ENCODE measurements around the gene LRRC70. TPM values are rescaled to one million over a fixed set of nuclear protein-coding genes. Genes with fewer than 3 reads are reported as not detected.

LRRC70 gene
- total RNA-seq, 1 experiment from 2014 or later: 0.68 TPM

- no peaks in the 10 kb centered on the region for H3K27me3 ChIP-seq (replicated peaks; ENCODE audit: control insufficient read depth, insufficient read depth, low read length)
- Mint-ChIP-seq H3K27me3 (ENCODE audit: insufficient read depth, unreplicated experiment) (no peaks in the 10 kb centered on the region), H3K9me3 (ENCODE audit: unreplicated experiment) (peaks cover 28% of the 10 kb centered on the region), H3K27ac (ENCODE audit: unreplicated experiment) (no peak overlapping the region), H3K36me3 (ENCODE audit: insufficient read depth, unreplicated experiment) (peaks cover 44% of the 10 kb centered on the region), H3K4me3 (ENCODE audit: unreplicated experiment) (no peak overlapping the region), H3K4me1 (ENCODE audit: low read depth, unreplicated experiment) (peaks cover 9% of the 10 kb centered on the region)
- intact Hi-C loops (cut with micrococcal nuclease; ENCODE audit: unreplicated experiment): no loop called here
- BruUV-seq (replicated peaks): no TSS peak
- TF ChIP-seq, protein P1, sequence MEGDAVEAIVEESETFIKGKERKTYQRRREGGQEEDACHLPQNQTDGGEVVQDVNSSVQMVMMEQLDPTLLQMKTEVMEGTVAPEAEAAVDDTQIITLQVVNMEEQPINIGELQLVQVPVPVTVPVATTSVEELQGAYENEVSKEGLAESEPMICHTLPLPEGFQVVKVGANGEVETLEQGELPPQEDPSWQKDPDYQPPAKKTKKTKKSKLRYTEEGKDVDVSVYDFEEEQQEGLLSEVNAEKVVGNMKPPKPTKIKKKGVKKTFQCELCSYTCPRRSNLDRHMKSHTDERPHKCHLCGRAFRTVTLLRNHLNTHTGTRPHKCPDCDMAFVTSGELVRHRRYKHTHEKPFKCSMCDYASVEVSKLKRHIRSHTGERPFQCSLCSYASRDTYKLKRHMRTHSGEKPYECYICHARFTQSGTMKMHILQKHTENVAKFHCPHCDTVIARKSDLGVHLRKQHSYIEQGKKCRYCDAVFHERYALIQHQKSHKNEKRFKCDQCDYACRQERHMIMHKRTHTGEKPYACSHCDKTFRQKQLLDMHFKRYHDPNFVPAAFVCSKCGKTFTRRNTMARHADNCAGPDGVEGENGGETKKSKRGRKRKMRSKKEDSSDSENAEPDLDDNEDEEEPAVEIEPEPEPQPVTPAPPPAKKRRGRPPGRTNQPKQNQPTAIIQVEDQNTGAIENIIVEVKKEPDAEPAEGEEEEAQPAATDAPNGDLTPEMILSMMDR (IDR thresholded peaks at IDR 0.05; ENCODE audit: insufficient read depth in 1 of 2, low read depth in 1 of 2, low read length in 1 of 2, severe bottlenecking in 1 of 2, unreplicated experiment in 1 of 2): no peak
- no peaks in the 10 kb centered on the region for H3K36me3 ChIP-seq (ENCODE audit: control insufficient read depth, insufficient read depth, low read length)
- H3K4me3 ChIP-seq (ENCODE audit: low read depth, low read length): no peak overlapping the region
- peaks cover 4% of the 10 kb centered on the region; the same call in 1 of the 2 replicates for H3K9me3 ChIP-seq
- CTCF ChIA-PET: interaction anchor here (0.6 kb wide), 1 partner anchor 74 kb away, joined by 3 read pairs; no protein-coding TSS in a partner anchor
- POLR2A ChIA-PET: no interaction called here
- no peak for DNase-seq
- no peaks in the 10 kb centered on the region for H3K4me1 ChIP-seq
These were observed 10.5 kb upstream of the LRRC70 start for GRCh38 chr5:62568143-62568542.

DNA sequence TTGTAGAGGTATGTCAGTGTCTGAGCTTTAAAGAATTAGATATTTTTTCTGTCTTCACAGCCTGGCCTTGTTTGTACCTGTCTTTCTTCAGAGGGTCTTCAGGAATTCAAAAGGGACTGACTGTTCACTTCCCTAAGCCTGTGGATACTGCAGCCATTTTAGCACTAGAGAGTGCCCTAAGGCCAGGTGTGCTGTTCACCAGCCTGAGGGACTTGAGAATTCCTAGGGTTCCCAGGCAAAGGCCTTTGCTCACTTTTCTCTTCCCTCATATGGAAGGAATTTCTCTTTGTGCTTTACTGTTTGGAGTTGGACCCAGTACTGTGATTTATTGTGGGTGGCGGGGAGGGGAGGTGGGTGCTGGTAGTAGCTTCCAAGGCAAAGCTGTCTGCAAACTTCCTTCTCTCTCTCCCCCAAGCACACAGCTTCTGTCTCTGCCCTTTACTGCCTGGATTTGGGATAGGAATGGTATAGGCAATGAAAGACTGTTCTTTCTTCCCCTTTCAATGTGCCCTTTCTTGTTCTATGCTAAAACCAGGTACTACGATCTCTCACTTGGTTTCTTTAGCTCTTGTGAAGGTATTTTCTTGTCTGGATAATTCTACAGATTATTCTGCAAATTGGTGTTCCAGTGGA lies 9.7 kb upstream of the LRRC70 start:
- peak in 1 of 2 experiments; percentile 5 for DNase-seq
- H3K4me1 Mint-ChIP-seq (ENCODE audit: low read depth, unreplicated experiment): peaks cover 9% of the 10 kb centered on the region
- POLR2A ChIA-PET: no interaction called here
- H3K9me3 Mint-ChIP-seq (ENCODE audit: unreplicated experiment): peaks cover 28% of the 10 kb centered on the region
- no peaks in the 10 kb centered on the region for H3K27me3 Mint-ChIP-seq (ENCODE audit: insufficient read depth, unreplicated experiment)
- H3K4me3 ChIP-seq (ENCODE audit: low read depth, low read length): no peak overlapping the region
- no TSS peak for BruUV-seq (replicated peaks)
- H3K27me3 ChIP-seq (replicated peaks; ENCODE audit: control insufficient read depth, insufficient read depth, low read length): no peaks in the 10 kb centered on the region
- H3K9me3 ChIP-seq: peaks cover 4% of the 10 kb centered on the region; the same call in 1 of the 2 replicates
- TF ChIP-seq, protein P1 (IDR thresholded peaks at IDR 0.05; ENCODE audit: insufficient read depth in 1 of 2, low read depth in 1 of 2, low read length in 1 of 2, severe bottlenecking in 1 of 2, unreplicated experiment in 1 of 2): no peak
- peaks cover 44% of the 10 kb centered on the region for H3K36me3 Mint-ChIP-seq (ENCODE audit: insufficient read depth, unreplicated experiment)
- no peaks in the 10 kb centered on the region for H3K36me3 ChIP-seq (ENCODE audit: control insufficient read depth, insufficient read depth, low read length)
- no peaks in the 10 kb centered on the region for H3K4me1 ChIP-seq
- H3K4me3 Mint-ChIP-seq (ENCODE audit: unreplicated experiment): no peak overlapping the region
- CTCF ChIA-PET: interaction anchor here (1.2 kb wide), 1 partner anchor 13 kb away, joined by 3 read pairs; no protein-coding TSS in a partner anchor
- H3K27ac Mint-ChIP-seq (ENCODE audit: unreplicated experiment): peak overlapping the region; percentile 6
- intact Hi-C loops (cut with micrococcal nuclease; ENCODE audit: unreplicated experiment): no loop called here

DNA sequence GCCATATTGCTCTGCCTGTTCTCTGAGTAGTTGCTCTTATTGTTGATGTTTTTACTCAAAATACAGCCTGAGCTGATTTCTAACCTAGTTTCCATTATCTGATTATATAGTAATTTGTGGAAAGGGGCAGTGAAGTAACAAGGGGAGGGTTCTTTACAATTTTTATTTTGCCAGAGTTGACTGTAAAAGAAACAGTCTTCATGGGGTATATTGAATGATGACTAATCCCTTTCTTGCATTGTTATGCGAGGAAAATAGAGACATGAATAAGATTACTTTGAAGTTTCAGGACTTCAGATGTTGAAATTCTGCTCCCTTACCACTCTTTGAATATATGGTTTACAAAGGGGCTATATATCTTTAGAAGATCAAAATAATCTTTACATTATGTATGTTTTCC lies 9.1 kb upstream of the LRRC70 start:
- Mint-ChIP-seq H3K27me3 (ENCODE audit: insufficient read depth, unreplicated experiment) (no peaks in the 10 kb centered on the region), H3K9me3 (ENCODE audit: unreplicated experiment) (peaks cover 28% of the 10 kb centered on the region), H3K27ac (ENCODE audit: unreplicated experiment) (peak overlapping the region; percentile 6), H3K4me1 (ENCODE audit: low read depth, unreplicated experiment) (peaks cover 9% of the 10 kb centered on the region), H3K4me3 (ENCODE audit: unreplicated experiment) (no peak overlapping the region), H3K36me3 (ENCODE audit: insufficient read depth, unreplicated experiment) (peaks cover 44% of the 10 kb centered on the region)
- intact Hi-C loops (cut with micrococcal nuclease; ENCODE audit: unreplicated experiment): no loop called here
- H3K27me3 ChIP-seq (replicated peaks; ENCODE audit: control insufficient read depth, insufficient read depth, low read length): no peaks in the 10 kb centered on the region
- ChIA-PET CTCF (interaction anchor here (1.2 kb wide), 1 partner anchor 12 kb away, joined by 3 read pairs; no protein-coding TSS in a partner anchor), POLR2A (no interaction called here)
- no peaks in the 10 kb centered on the region for H3K4me1 ChIP-seq
- H3K4me3 ChIP-seq (ENCODE audit: low read depth, low read length): no peak overlapping the region
- no TSS peak for BruUV-seq (replicated peaks)
- H3K36me3 ChIP-seq (ENCODE audit: control insufficient read depth, insufficient read depth, low read length): no peaks in the 10 kb centered on the region
- no peak for DNase-seq
- peaks cover 4% of the 10 kb centered on the region; the same call in 1 of the 2 replicates for H3K9me3 ChIP-seq
- TF ChIP-seq, protein P1 (IDR thresholded peaks at IDR 0.05; ENCODE audit: insufficient read depth in 1 of 2, low read depth in 1 of 2, low read length in 1 of 2, severe bottlenecking in 1 of 2, unreplicated experiment in 1 of 2): no peak

Data from Caco-2 (cell line).